ENCODE data around the gene UBR4. TPM values are rescaled to one million over a fixed set of nuclear protein-coding genes. Genes with fewer than 3 reads are reported as not detected.

Gene UBR4
- total and polyA plus RNA-seq, 12 donors: 60.0 to 115 (median 90.6) TPM

DNA sequence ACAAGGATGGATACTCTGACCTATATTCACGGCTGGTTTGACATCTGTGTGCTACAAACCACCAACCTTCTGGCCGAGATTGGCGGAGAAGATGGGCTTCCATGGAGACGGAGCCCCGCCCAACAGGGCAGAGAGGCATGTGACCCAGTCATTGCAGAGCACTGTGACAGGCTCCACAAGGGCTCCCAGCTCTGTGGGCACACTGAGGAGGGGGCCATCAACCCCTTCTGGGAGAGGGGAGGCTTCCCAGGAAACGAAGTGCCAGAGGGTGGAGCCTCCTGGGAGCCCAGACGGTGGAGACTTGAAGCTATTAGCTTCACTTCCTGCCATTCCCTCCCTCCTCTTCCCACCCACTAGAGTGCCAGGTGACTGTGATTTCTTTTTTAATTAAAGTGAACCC is 182.0 kb downstream of the UBR4 start:
- 28% methylated on average over 7 of the region's 7 CpGs for WGBS, 2 donors
- intact Hi-C loops (cut with DNase I): no loop called here
- peaks cover 0 to 39% (median 21%) of the 10 kb centered on the region in 7 donors for H3K27me3 ChIP-seq

More for the DNA sequence above, 182.0 kb downstream of the UBR4 start:
- no peak for DNase-seq
- TF ChIP-seq, protein P1, sequence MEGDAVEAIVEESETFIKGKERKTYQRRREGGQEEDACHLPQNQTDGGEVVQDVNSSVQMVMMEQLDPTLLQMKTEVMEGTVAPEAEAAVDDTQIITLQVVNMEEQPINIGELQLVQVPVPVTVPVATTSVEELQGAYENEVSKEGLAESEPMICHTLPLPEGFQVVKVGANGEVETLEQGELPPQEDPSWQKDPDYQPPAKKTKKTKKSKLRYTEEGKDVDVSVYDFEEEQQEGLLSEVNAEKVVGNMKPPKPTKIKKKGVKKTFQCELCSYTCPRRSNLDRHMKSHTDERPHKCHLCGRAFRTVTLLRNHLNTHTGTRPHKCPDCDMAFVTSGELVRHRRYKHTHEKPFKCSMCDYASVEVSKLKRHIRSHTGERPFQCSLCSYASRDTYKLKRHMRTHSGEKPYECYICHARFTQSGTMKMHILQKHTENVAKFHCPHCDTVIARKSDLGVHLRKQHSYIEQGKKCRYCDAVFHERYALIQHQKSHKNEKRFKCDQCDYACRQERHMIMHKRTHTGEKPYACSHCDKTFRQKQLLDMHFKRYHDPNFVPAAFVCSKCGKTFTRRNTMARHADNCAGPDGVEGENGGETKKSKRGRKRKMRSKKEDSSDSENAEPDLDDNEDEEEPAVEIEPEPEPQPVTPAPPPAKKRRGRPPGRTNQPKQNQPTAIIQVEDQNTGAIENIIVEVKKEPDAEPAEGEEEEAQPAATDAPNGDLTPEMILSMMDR (IDR thresholded peaks at IDR 0.05): no peak
- Histone ChIP-seq H3K27ac (no peak overlapping the region), H3K36me3 (no peaks in the 10 kb centered on the region), H3K4me1 (no peaks in the 10 kb centered on the region), H3K4me3 (no peak overlapping the region), H3K9me3 (peaks cover 0 to 15% (median 0%) of the 10 kb centered on the region in 11 donors)
- ATAC-seq: peak in 1 of 8 donors; percentile 38

Other genes with a start within 250 kb of the UBR4 start
- gene EMC1, start 41.3 kb upstream of the UBR4 start, total RNA-seq: 10 to 100 TPM; 23.6 to 33.2 (median 27.6) TPM
- 10 to 100 TPM; 14.9 to 15.7 TPM for gene EMC1, start 41.3 kb upstream of the UBR4 start, polyA plus RNA-seq
- 10 to 100 TPM in 7 of 10 donors, 1 to 10 TPM in 3; 8.4 to 21.0 (median 12.0) TPM for gene MRTO4, start 41.5 kb upstream of the UBR4 start, total RNA-seq
- gene MRTO4, start 41.5 kb upstream of the UBR4 start, polyA plus RNA-seq: 10 to 100 TPM; 25.8 to 52.2 TPM
- gene AKR7A3, start 78.5 kb upstream of the UBR4 start, total RNA-seq: under 1 TPM in 8 of 10 donors, not detected in 2; 0.13 to 0.42 (median 0.24) TPM
- under 1 TPM; 0.22 to 0.66 TPM for gene AKR7A3, start 78.5 kb upstream of the UBR4 start, polyA plus RNA-seq
- 10 to 100 TPM; 30.6 to 48.5 (median 43.3) TPM for gene AKR7A2, start 101.9 kb upstream of the UBR4 start, total RNA-seq
- 10 to 100 TPM in 1 of 2 donors, 1 to 10 TPM in 1; 6.8 to 26.2 TPM for gene AKR7A2, start 101.9 kb upstream of the UBR4 start, polyA plus RNA-seq
- gene SLC66A1, start 102.1 kb upstream of the UBR4 start, total RNA-seq: 1 to 10 TPM; 4.2 to 7.8 (median 6.5) TPM
- gene SLC66A1, start 102.1 kb upstream of the UBR4 start, polyA plus RNA-seq: 10 to 100 TPM; 16.9 to 18.0 TPM

Measured in heart right ventricle (tissue), 16 donors.